Measurements from ENCODE around the gene IFI6. TPM values are rescaled to one million over a fixed set of nuclear protein-coding genes. Genes with fewer than 3 reads are reported as not detected.

The IFI6 gene
- total RNA-seq, 1 experiment from 2014 or later: 14.8 TPM

- TF ChIP-seq REST (IDR thresholded peaks at IDR 0.05; ENCODE audit: low read depth): no peak
Observed at GRCh38 chr1:27650171-27650538, 21.8 kb downstream of the IFI6 start (continued).

GRCh38 chr1:27649306-27649635 is 22.7 kb downstream of the IFI6 start:
- H3K4me2 ChIP-seq (ENCODE audit: low read length): no peak overlapping the region
- no peak overlapping the region for H3K4me3 ChIP-seq (replicated peaks in 1 of 2; ENCODE audit: low read depth in 1 of 2, low read length in 2 of 2)
- ChIA-PET RAD21 (ENCODE audit: low non-redundant PET in 1 of 2, low total read pairs in 2 of 2, uncharacterized antibody in 2 of 2, unreplicated experiment in 2 of 2) (no interaction called here), CTCF (interaction anchor here (1.1 kb wide), 2 partner anchors 14 to 20 kb away, joined by 3 to 5 read pairs; no protein-coding TSS in a partner anchor), POLR2A (no interaction called here)
- H3K27ac ChIP-seq (ENCODE audit: low read depth, low read length): no peak overlapping the region
- DNase-seq (ENCODE audit: low read depth, low spot score) (no peak), ATAC-seq (no peak)
- H3K79me2 ChIP-seq (ENCODE audit: insufficient read depth, low read length): no peaks in the 10 kb centered on the region
- H3K9me2 ChIP-seq (ENCODE audit: insufficient read depth): no peaks in the 10 kb centered on the region
- intact Hi-C loops (cut with micrococcal nuclease): no loop called here
- no peaks in the 10 kb centered on the region for H3K9me3 ChIP-seq (ENCODE audit: control insufficient read depth in 1 of 2, insufficient read depth in 1 of 2, low read depth in 1 of 2, low read length in 2 of 2)
- H3K27me3 ChIP-seq (ENCODE audit: insufficient read depth, low read length): no peaks in the 10 kb centered on the region
- H3K9ac ChIP-seq (ENCODE audit: low read length): no peak overlapping the region
- BruUV-seq (replicated peaks): no TSS peak
- no peak overlapping the region for H2AFZ ChIP-seq (ENCODE audit: low read depth, low read length, poor library complexity, severe bottlenecking)
- H3K4me1 ChIP-seq (ENCODE audit: control insufficient read depth in 1 of 2, insufficient read depth in 2 of 2, low read length in 2 of 2): peaks cover 16 to 33% of the 10 kb centered on the region in 2 experiments
- H4K20me1 ChIP-seq (ENCODE audit: insufficient read depth): no peaks in the 10 kb centered on the region
- no peaks in the 10 kb centered on the region for H3K36me3 ChIP-seq (ENCODE audit: control insufficient read depth in 1 of 2, insufficient read depth in 2 of 2, low read length in 2 of 2)
- TF ChIP-seq RAD21 (IDR thresholded peaks at IDR 0.05; ENCODE audit: low read depth): no peak
- TF ChIP-seq TCF7L2 (IDR thresholded peaks at IDR 0.05; ENCODE audit: borderline replicate concordance, extremely low read depth, insufficient read depth, insufficient read length): no peak
- no peak for TF ChIP-seq YY1 (IDR thresholded peaks at IDR 0.05; ENCODE audit: extremely low read depth, insufficient replicate concordance, low read depth, low read length)
- TF ChIP-seq CEBPB (IDR thresholded peaks at IDR 0.05; ENCODE audit: low read depth): no peak
- no peak for TF ChIP-seq ZFX (IDR thresholded peaks at IDR 0.05)
- no peak for TF ChIP-seq JUND (IDR thresholded peaks at IDR 0.05)
- no peak for TF ChIP-seq SRF (IDR thresholded peaks at IDR 0.05; ENCODE audit: low read depth)
- no peak for TF ChIP-seq CBX3 (IDR thresholded peaks at IDR 0.05; ENCODE audit: low read depth)
- TF ChIP-seq ZNF274 (IDR thresholded peaks at IDR 0.05; ENCODE audit: low read depth, low read length): no peak
- no peak for TF ChIP-seq ATF3 (IDR thresholded peaks at IDR 0.05)
- no peak for TF ChIP-seq MAX (IDR thresholded peaks at IDR 0.05)
- no peak for TF ChIP-seq POLR2A (IDR thresholded peaks at IDR 0.05; ENCODE audit: borderline replicate concordance, extremely low read depth, insufficient read depth, insufficient read length)
- TF ChIP-seq CTCF (IDR thresholded peaks at IDR 0.05 in 2 of 3, conservative IDR thresholded peaks at IDR 0.05 in 1 of 3; ENCODE audit: borderline replicate concordance in 1 of 3, insufficient read depth in 1 of 3, low read depth in 2 of 3, low read length in 2 of 3): no peak
- TF ChIP-seq ZBTB33 (IDR thresholded peaks at IDR 0.05; ENCODE audit: extremely low read depth, insufficient replicate concordance, low read length): no peak
- no peak for TF ChIP-seq EZH2phosphoT487 (IDR thresholded peaks at IDR 0.05; ENCODE audit: borderline replicate concordance)

Measured in HCT116 (cell line).